ENCODE measurements around the gene RBMS3.

GRCh38 chr3:29515451-29515850, 234.6 kb downstream of the RBMS3 start:
- TF ChIP-seq CTCF (conservative IDR thresholded peaks at IDR 0.05; ENCODE audit: low read length): no peak
- TF ChIP-seq EZH2phosphoT487 (IDR thresholded peaks at IDR 0.05; ENCODE audit: borderline replicate concordance, low read depth, low read length): no peak

Data from OCI-LY7 (cell line).